Cerebellar cortex (tissue), 1 donor: ENCODE data around the gene ITFG1.
"Not testable (repeated sequence)": the region's sequence is repeated elsewhere in the genome, so short reads cannot be mapped to it uniquely, and the experiment has no call there.

Experiments
- DNase-seq: peaks from one replicate; pipeline ENCODE4 v3.0.0-alpha.2; 2015; ENCODE audit warnings: low spot score

ITFG1 gene

GRCh38 chr16:47241061-47241460 lies 219.8 kb downstream of the ITFG1 start:
- DNase-seq, result no peak

- no peak for DNase-seq
Observed at GRCh38 chr16:47236716-47237115, 224.1 kb downstream of the ITFG1 start.

DNA sequence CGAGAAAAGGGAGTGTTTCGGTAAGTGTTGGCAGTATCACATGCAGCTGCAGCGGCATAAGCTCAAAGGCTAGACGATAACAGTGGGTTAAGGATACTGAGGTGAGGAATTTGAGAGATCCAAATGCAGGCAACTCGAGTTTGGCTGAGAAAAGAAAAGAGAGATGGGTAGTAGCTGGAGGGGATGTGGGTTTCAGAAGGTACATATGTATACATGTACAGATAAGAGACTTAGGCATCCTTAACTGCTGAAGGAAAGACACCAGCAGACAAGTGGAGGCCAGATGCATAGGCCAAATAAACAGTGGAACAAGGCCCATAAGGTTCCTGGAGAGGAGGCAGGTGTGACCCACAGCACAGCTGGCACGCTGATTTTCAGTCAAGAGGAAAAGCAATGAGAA lies 230.6 kb downstream of the ITFG1 start:
- DNase-seq, result no peak

GRCh38 chr16:47229053-47230050 lies 231.5 kb downstream of the ITFG1 start:
- DNase-seq, result no peak

- DNase-seq, result no peak
Observed at GRCh38 chr16:47228241-47228640, 232.6 kb downstream of the ITFG1 start.

- no peak for DNase-seq
Observed at GRCh38 chr16:47213761-47214440, 247.0 kb downstream of the ITFG1 start.

DNA sequence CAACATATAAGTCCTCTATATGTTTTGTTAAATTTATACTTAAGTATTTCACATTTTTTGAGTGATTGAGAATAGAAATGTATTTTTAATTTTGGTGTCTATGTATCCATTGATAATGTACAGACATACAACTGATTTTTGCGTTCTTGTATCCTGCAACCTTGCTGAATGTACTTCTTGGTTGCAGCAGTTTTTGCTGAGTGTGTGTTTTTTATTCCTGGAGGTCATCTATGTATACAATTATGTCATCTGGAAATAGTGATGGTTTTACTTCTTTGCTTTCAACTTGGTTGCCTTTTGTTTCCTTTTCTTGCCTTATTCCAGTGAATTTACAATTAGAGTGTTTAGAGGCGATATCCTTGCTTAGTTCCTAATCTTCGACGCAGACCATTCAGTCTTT lies 249.6 kb downstream of the ITFG1 start:
- DNase-seq, result no peak

GRCh38 chr16:47204736-47205504 lies 255.9 kb downstream of the ITFG1 start:
- DNase-seq, result no peak

GRCh38 chr16:47203433-47203832 lies 257.4 kb downstream of the ITFG1 start:
- not testable (repeated sequence) for DNase-seq

- DNase-seq, result no peak
Observed at GRCh38 chr16:47198180-47198575, 262.7 kb downstream of the ITFG1 start.

GRCh38 chr16:47197536-47198179 lies 263.2 kb downstream of the ITFG1 start:
- DNase-seq, result no peak

DNA sequence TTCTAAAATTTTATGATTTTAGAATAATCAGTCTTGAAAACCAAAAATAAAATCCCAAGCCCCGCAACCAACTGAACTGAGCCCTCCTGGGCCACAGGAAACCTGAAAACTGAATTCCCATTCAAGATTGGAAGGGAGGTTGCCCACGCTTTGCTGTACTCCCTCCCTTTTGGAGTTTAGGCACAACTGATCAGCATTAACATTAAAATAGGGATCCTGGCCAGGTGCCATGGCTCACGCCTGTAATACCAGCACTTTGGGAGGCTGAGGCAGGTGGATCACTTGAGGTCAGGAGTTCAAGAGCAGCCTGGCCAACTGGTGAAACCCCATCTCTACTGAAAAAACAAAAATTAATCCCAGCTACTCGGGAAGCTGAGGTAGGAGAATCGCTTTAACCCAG lies 264.4 kb downstream of the ITFG1 start:
- no peak for DNase-seq

GRCh38 chr16:47182318-47182717 lies 278.5 kb downstream of the ITFG1 start:
- no peak for DNase-seq

- not testable (repeated sequence) for DNase-seq
Observed at GRCh38 chr16:47181066-47181465, 279.8 kb downstream of the ITFG1 start.

- DNase-seq, result no peak
Observed at GRCh38 chr16:47180073-47180472, 280.8 kb downstream of the ITFG1 start.

DNA sequence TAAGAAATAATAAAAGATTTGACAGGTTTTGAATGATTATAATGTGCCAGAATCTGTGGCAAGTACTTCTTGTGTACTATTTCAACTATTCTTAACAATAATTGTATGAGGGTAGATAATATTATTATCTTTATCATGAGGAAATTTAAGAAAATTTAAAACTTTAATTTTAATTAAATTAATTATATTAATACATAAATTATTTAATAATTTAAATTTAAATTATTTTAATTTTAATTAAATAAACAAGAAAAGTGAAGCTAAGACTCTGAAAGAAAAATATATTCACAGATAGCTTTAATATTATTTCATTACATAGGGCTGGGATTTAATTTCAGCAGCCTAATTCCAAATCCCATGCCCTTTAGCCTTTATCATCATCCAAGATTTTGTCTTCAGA lies 285.7 kb downstream of the ITFG1 start:
- DNase-seq, result no peak

DNA sequence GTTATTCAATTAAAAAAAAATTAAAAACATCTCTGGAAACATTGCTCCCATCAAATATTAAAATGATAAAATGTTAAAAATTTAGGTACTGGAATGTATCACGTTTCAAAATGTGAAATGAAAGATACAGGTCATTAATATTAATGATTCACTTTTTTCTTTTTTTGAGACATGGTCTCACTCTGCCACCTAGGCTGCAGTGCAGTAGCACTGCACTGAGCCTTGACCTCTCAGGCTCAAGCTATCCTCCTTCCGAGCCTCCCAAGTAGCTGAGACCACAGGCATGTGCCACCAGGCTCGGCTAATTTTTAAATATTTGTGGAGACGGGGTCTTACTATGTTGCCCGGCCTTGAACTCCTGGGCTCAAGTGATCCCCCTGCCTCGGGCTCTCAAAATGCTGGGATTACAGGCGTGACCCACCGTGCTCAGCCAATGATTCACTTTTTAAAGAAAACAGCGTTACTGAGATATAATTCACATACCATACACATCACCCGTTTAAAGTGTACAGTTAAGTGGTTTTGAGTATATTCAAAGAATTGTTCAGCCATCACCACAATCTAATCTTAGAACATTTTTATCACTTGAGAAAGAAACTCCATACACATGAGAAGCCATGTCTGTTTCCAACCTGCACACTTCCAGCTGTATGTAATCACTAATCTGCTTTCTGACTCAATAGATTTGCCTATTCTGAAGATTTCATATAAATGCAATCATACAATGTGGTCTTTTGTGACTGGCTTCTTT lies 298.0 kb downstream of the ITFG1 start:
- DNase-seq, result no peak

DNA sequence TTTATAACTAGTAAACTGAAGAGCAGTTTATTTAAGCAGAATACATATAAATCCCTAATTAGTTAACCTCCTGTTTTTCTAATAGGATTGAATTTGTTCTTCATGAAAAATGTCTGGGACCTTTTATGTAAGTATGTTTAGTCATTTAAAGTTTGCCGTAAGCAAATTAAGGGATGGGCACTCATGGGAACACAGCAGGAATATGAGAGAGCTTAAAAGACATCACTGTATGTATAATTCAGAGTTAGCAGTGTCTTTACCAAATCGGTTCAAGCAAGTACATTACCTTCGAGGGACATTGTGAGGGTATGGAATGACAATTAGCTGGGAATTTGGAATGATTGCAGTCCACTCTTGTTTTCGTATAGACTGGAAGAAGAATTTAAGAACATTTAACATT lies 299.4 kb downstream of the ITFG1 start:
- DNase-seq, result no peak

- DNase-seq, result no peak
Observed at GRCh38 chr16:47160422-47160821, 300.4 kb downstream of the ITFG1 start.

DNA sequence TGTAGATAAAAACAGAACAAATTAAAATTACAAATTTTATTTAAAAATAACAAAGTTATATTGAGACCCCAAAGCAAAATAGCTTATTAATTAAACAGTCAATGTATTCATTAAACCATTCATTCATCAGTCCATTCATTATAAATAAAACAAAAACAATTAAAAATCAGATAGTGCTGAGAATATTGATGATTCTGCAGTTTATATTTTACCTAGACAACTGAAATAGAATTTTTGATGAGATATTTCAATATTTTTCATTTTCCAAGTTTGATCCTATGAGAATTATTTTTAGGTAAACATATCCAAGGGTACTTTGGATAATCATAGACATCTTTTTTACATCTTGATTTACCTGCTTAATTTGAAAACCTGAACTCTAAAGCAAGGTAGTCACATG lies 301.9 kb downstream of the ITFG1 start:
- DNase-seq, result no peak

DNA sequence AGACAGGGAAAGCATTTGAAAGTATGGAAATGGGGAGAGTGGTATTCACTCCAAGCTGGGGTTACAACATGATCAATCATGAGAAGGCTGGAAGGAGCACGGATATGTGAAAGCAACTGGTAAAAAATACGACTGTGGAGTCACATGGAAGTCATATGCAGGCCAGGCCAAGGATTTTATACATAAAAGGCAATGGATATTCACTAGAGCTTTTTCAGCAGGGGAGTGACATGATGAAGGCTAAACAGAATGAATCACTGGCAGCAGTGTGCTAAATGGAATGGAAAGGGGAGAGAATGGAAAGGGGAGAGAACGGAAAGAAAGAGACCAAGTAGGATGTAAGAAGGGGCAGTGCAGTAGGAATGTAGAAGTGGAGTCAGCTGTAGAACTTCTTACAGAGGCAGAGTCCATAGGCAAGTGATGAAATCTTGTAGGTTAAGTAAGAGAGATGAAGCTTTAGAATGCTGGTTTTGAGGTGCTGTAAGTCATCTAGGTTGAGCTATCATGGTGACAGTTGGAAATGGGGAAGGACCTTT lies 304.1 kb downstream of the ITFG1 start:
- no peak for DNase-seq
